Astrocyte of the spinal cord (primary cell): Measurements from ENCODE around the gene CIDEA.

Experiments
- DNase-seq: peaks from one replicate; pipeline ENCODE4 v3.0.0; 2011; ENCODE audit warnings: low read depth, low spot score
- H3K4me3 ChIP-seq: 2 replicates; pipeline ENCODE4 v1.5.1; 2011; ENCODE audit warnings: low read depth, mild to moderate bottlenecking, low read length, moderate library complexity
- in situ Hi-C: cut with HindIII; loops from 2 replicates; pipeline ENCODE4 v1.10.0; 2017; ENCODE audit warnings: low sequenced_read_pairs
- TF ChIP-seq, protein P1 (sequence below): IDR thresholded peaks from 2 replicates; pipeline ENCODE4 v1.5.1; 2012; ENCODE audit warnings: low read depth, mild to moderate bottlenecking, low read length, inconsistent platforms

CIDEA gene

GRCh38 chr18:12324991-12325725 is 71.0 kb downstream of the CIDEA start:
- in situ Hi-C loops, result no loop called here
- H3K4me3 ChIP-seq, result no peak overlapping the region
- DNase-seq, result no peak
- TF ChIP-seq, protein P1, sequence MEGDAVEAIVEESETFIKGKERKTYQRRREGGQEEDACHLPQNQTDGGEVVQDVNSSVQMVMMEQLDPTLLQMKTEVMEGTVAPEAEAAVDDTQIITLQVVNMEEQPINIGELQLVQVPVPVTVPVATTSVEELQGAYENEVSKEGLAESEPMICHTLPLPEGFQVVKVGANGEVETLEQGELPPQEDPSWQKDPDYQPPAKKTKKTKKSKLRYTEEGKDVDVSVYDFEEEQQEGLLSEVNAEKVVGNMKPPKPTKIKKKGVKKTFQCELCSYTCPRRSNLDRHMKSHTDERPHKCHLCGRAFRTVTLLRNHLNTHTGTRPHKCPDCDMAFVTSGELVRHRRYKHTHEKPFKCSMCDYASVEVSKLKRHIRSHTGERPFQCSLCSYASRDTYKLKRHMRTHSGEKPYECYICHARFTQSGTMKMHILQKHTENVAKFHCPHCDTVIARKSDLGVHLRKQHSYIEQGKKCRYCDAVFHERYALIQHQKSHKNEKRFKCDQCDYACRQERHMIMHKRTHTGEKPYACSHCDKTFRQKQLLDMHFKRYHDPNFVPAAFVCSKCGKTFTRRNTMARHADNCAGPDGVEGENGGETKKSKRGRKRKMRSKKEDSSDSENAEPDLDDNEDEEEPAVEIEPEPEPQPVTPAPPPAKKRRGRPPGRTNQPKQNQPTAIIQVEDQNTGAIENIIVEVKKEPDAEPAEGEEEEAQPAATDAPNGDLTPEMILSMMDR, result no peak

DNA sequence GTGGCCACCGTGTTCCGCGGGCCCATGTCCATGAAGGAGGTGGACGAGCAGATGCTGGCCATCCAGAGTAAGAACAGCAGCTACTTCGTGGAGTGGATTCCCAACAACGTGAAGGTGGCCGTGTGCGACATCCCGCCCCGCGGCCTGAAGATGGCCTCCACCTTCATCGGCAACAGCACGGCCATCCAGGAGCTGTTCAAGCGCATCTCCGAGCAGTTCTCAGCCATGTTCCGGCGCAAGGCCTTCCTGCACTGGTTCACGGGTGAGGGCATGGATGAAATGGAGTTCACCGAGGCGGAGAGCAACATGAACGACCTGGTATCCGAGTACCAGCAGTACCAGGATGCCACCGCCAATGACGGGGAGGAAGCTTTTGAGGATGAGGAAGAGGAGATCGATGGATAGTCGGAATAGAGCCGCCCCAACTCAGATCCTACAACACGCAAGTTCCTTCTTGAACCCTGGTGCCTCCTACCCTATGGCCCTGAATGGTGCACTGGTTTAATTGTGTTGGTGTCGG is 71.6 kb downstream of the CIDEA start:
- in situ Hi-C loops, result no loop called here
- H3K4me3 ChIP-seq, result no peak overlapping the region
- no peak for DNase-seq

DNA sequence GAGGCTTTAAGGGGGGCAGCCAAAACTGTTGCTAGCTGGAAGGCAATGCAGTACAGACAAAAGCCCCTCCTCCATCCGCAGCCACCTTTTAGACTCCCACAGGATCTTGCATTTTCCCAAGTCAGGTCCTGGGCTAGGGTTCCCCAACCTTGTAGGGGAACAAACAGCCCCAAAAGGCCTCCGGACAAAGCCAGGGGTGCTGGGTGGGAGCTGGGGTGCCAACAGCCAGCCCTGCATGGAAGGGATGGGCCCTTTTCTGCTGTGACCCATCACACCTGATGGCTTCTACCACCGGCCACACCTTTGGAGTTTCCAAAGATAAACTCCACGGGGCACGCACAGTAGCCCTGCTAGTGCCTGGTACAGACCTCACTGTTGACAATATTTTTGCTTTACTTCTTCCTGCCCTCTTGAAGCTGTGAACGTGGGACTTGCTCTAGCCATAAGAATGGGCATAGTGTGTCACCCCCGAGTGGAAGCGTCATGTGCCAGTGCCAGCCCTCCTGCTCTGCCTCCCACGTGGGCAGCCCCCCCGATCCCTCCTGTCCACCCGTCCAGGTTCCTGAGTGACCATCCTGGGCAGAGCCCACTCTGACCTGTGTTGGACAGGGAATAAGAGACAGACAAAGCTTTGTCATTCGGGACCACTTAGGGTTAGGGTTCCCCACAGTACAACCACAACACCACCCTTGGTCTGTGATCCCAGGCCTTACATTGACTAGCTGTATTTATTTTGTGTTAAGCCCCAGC is 72.7 kb downstream of the CIDEA start:
- no peak overlapping the region for H3K4me3 ChIP-seq
- TF ChIP-seq, protein P1, result no peak
- in situ Hi-C loops, result no loop called here
- DNase-seq, result no peak

More for the DNA sequence above, 71.6 kb downstream of the CIDEA start:
- TF ChIP-seq, protein P1, result no peak
